Measurements from ENCODE around the gene SKOR1.

SKOR1 gene

GRCh38 chr15:67825881-67826716 is 790 bp downstream of the SKOR1 start:
- Histone ChIP-seq H3K27me3 (ENCODE audit: insufficient read depth, low read length) (no peaks in the 10 kb centered on the region), H3K27ac (ENCODE audit: low read depth, low read length, poor library complexity, severe bottlenecking) (no peak overlapping the region), H4K20me1 (ENCODE audit: insufficient read depth, low read length) (no peaks in the 10 kb centered on the region), H2AFZ (ENCODE audit: low read length) (no peak overlapping the region), H3K4me1 (ENCODE audit: insufficient read depth, low read length, severe bottlenecking) (peaks cover 22% of the 10 kb centered on the region), H3K4me3 (ENCODE audit: low read depth, low read length, poor library complexity, severe bottlenecking) (no peak overlapping the region), H3K9me3 (ENCODE audit: low read length) (no peaks in the 10 kb centered on the region), H3K9ac (ENCODE audit: low read length) (no peak overlapping the region), H3K4me2 (ENCODE audit: low read length) (no peak overlapping the region), H3K36me3 (ENCODE audit: insufficient read depth, low read length) (peaks cover 53% of the 10 kb centered on the region), H3K9me2 (ENCODE audit: low read depth, low read length) (no peaks in the 10 kb centered on the region), H3K79me2 (ENCODE audit: insufficient read depth, low read length) (0 out of 2 replicates have a peak, but pooled peaks cover 3% of the 10 kb centered on the region), H3F3A (ENCODE audit: insufficient read depth, low read length) (no peaks in the 10 kb centered on the region)
- TF ChIP-seq CTCF (IDR thresholded peaks at IDR 0.05; ENCODE audit: low read length) (no peak), EZH2 (IDR thresholded peaks at IDR 0.05; ENCODE audit: borderline replicate concordance, low read length) (no peak)

GRCh38 chr15:67826717-67827561 is 1.6 kb downstream of the SKOR1 start:
- Histone ChIP-seq H3K36me3 (ENCODE audit: insufficient read depth, low read length) (peaks cover 53% of the 10 kb centered on the region), H3K9ac (ENCODE audit: low read length) (no peak overlapping the region), H2AFZ (ENCODE audit: low read length) (no peak overlapping the region), H3K79me2 (ENCODE audit: insufficient read depth, low read length) (0 out of 2 replicates have a peak, but pooled peaks cover 3% of the 10 kb centered on the region), H3K9me2 (ENCODE audit: low read depth, low read length) (no peaks in the 10 kb centered on the region), H3K4me1 (ENCODE audit: insufficient read depth, low read length, severe bottlenecking) (peaks cover 21% of the 10 kb centered on the region), H3K27ac (ENCODE audit: low read depth, low read length, poor library complexity, severe bottlenecking) (no peak overlapping the region), H3F3A (ENCODE audit: insufficient read depth, low read length) (no peaks in the 10 kb centered on the region), H3K27me3 (ENCODE audit: insufficient read depth, low read length) (no peaks in the 10 kb centered on the region), H3K4me3 (ENCODE audit: low read depth, low read length, poor library complexity, severe bottlenecking) (no peak overlapping the region), H4K20me1 (ENCODE audit: insufficient read depth, low read length) (no peaks in the 10 kb centered on the region), H3K9me3 (ENCODE audit: low read length) (no peaks in the 10 kb centered on the region), H3K4me2 (ENCODE audit: low read length) (no peak overlapping the region)
- TF ChIP-seq CTCF (IDR thresholded peaks at IDR 0.05; ENCODE audit: low read length) (no peak), EZH2 (IDR thresholded peaks at IDR 0.05; ENCODE audit: borderline replicate concordance, low read length) (no peak)

GRCh38 chr15:67827562-67828277 is 2.4 kb downstream of the SKOR1 start:
- Histone ChIP-seq H3K27me3 (ENCODE audit: insufficient read depth, low read length) (no peaks in the 10 kb centered on the region), H3K4me2 (ENCODE audit: low read length) (no peak overlapping the region)

More at GRCh38 chr15:67827562-67828277, 2.4 kb downstream of the SKOR1 start:
- no peak for TF ChIP-seq EZH2 (IDR thresholded peaks at IDR 0.05; ENCODE audit: borderline replicate concordance, low read length)
- no peak for TF ChIP-seq CTCF (IDR thresholded peaks at IDR 0.05; ENCODE audit: low read length)
- H3K9ac ChIP-seq (ENCODE audit: low read length) = no peak overlapping the region
- H3K36me3 ChIP-seq (ENCODE audit: insufficient read depth, low read length) = peaks cover 53% of the 10 kb centered on the region
- H3K9me2 ChIP-seq (ENCODE audit: low read depth, low read length) = no peaks in the 10 kb centered on the region
- no peak overlapping the region for H3K27ac ChIP-seq (ENCODE audit: low read depth, low read length, poor library complexity, severe bottlenecking)
- H2AFZ ChIP-seq (ENCODE audit: low read length) = no peak overlapping the region
- H3K4me1 ChIP-seq (ENCODE audit: insufficient read depth, low read length, severe bottlenecking) = peaks cover 21% of the 10 kb centered on the region
- H4K20me1 ChIP-seq (ENCODE audit: insufficient read depth, low read length) = no peaks in the 10 kb centered on the region
- no peaks in the 10 kb centered on the region for H3F3A ChIP-seq (ENCODE audit: insufficient read depth, low read length)
- H3K79me2 ChIP-seq (ENCODE audit: insufficient read depth, low read length) = 0 out of 2 replicates have a peak, but pooled peaks cover 3% of the 10 kb centered on the region
- no peaks in the 10 kb centered on the region for H3K9me3 ChIP-seq (ENCODE audit: low read length)
- H3K4me3 ChIP-seq (ENCODE audit: low read depth, low read length, poor library complexity, severe bottlenecking) = no peak overlapping the region

Measured in OCI-LY1 (cell line).